B cell (primary cell): ENCODE data around the gene CLDN25. TPM values are rescaled to one million over a fixed set of nuclear protein-coding genes. Genes with fewer than 3 reads are reported as not detected.
"Not testable (repeated sequence)": the region's sequence is repeated elsewhere in the genome, so short reads cannot be mapped to it uniquely, and the experiment has no call there.

Source experiments
- ATAC-seq: fragments of 200-7000 bp; cut with Tn5 transposase; one replicate; pipeline ENCODE4 v1.10.0; 2021; ENCODE audit warnings: low read depth, mild to moderate bottlenecking, moderate number of reproducible peaks, moderate library complexity
- CTCF ChIA-PET: fragments of 350-600 bp; sonication (Branson Sonifier 250); formaldehyde crosslinking; loops from one replicate; lab custom pipeline; 2021; ENCODE audit warnings: antibody characterized with exemption, inconsistent platforms; lab: Charles Lee
- POLR2A ChIA-PET: fragments of 350-600 bp; sonication (Branson Sonifier 250); formaldehyde crosslinking; loops from one replicate; lab custom pipeline; 2021; ENCODE audit warnings: antibody characterized with exemption; lab: Charles Lee
- DNase-seq: peaks from one replicate; pipeline ENCODE4 v3.0.0; 2013
- H2AFZ ChIP-seq: 2 replicates; pipeline ENCODE4 v1.6.1; 2012; ENCODE audit warnings: mild to moderate bottlenecking, low read depth, low read length; ENCODE audit not compliant: insufficient read depth, poor library complexity, severe bottlenecking
- H3K27ac ChIP-seq, 2 donors: 1 replicate in 1 of 2; 2 replicates in 1 of 2; pipeline ENCODE4 v1.5.1; 2012 to 2013; ENCODE audit warnings: low read length in 2 of 2, mild to moderate bottlenecking in 2 of 2, moderate library complexity in 1 of 2
- H3K27me3 ChIP-seq, 4 experiments: fragments of 200-600 bp in 1 of 4; sonication (generic) in 1 of 4; replicated peaks in 1 of 4; 1 replicate in 2 of 4; 2 replicates in 2 of 4; pipeline versions ENCODE4 v1.6.1 to v1.7.0; 2013 to 2016; ENCODE audit warnings: low read length in 3 of 4, mild to moderate bottlenecking in 2 of 4, mixed read lengths in 1 of 4, moderate library complexity in 1 of 4; ENCODE audit not compliant: insufficient read depth in 4 of 4, control insufficient read depth in 3 of 4; ENCODE audit errors: control extremely low read depth in 1 of 4
- H3K36me3 ChIP-seq, 2 experiments: replicated peaks in 1 of 2; 1 replicate in 1 of 2; 2 replicates in 1 of 2; pipeline versions ENCODE4 v1.6.1 to v1.7.1; 2013; ENCODE audit warnings: low read length in 1 of 2; ENCODE audit not compliant: insufficient read depth in 2 of 2, control insufficient read depth in 1 of 2; ENCODE audit errors: control extremely low read depth in 1 of 2, extremely low read depth in 1 of 2
- H3K4me1 ChIP-seq, 2 donors: fragments of 200-600 bp in 1 of 2; sonication (generic) in 1 of 2; 1 replicate in 1 of 2; 2 replicates in 1 of 2; pipeline versions ENCODE4 v1.5.1 to v1.6.1; 2013 to 2017; ENCODE audit warnings: low read length in 2 of 2; ENCODE audit not compliant: control insufficient read depth in 2 of 2, insufficient read depth in 2 of 2
- H3K4me2 ChIP-seq: replicated peaks from 2 replicates; pipeline ENCODE3; 2012; ENCODE audit warnings: mild to moderate bottlenecking, low read depth, low read length; ENCODE audit not compliant: poor library complexity, severe bottlenecking
- H3K4me3 ChIP-seq, 5 experiments: fragments of 200-600 bp in 1 of 5; sonication (generic) in 1 of 5; 1 replicate in 3 of 5; 2 replicates in 2 of 5; pipeline versions ENCODE4 v1.5.1 to v1.7.0; 2011 to 2016; ENCODE audit warnings: low read length in 4 of 5, mild to moderate bottlenecking in 4 of 5, low read depth in 2 of 5, control low read depth in 1 of 5, moderate library complexity in 1 of 5; ENCODE audit not compliant: insufficient read depth in 1 of 5; ENCODE audit errors: control extremely low read depth in 1 of 5, extremely low read depth in 1 of 5
- H3K79me2 ChIP-seq: fragments of 200-600 bp; sonication (generic); one replicate; pipeline ENCODE4 v1.6.0; 2016; ENCODE audit warnings: low read length; ENCODE audit not compliant: control insufficient read depth, insufficient read depth
- H3K9ac ChIP-seq: fragments of 200-600 bp; sonication (generic); 2 replicates; pipeline ENCODE4 v1.6.1; 2017; ENCODE audit warnings: mild to moderate bottlenecking, low read length, moderate library complexity
- H3K9me3 ChIP-seq, 3 donors: one replicate each; pipeline versions ENCODE4 v1.6.1 to v1.7.1; 2013; ENCODE audit warnings: low read length in 2 of 3; ENCODE audit not compliant: control insufficient read depth in 2 of 3, insufficient read depth in 1 of 3; ENCODE audit errors: control extremely low read depth in 1 of 3
- H4K20me1 ChIP-seq: 2 replicates; pipeline ENCODE4 v1.6.0; 2012; ENCODE audit warnings: mild to moderate bottlenecking, low read length; ENCODE audit not compliant: insufficient read depth, control insufficient read depth, poor library complexity, severe bottlenecking
- H3K27ac Mint-ChIP-seq: one replicate; pipeline ENCODE4 v1.8.0; 2021; ENCODE audit warnings: mixed read lengths
- H3K27me3 Mint-ChIP-seq: one replicate; pipeline ENCODE4 v1.8.0; 2021; ENCODE audit warnings: mixed read lengths
- H3K4me1 Mint-ChIP-seq: one replicate; pipeline ENCODE4 v1.8.0; 2021; ENCODE audit warnings: mixed read lengths
- H3K4me3 Mint-ChIP-seq: one replicate; pipeline ENCODE4 v1.8.0; 2021; ENCODE audit warnings: mixed read lengths
- H3K9me3 Mint-ChIP-seq: one replicate; pipeline ENCODE4 v1.8.0; 2022; ENCODE audit warnings: mixed read lengths; ENCODE audit not compliant: insufficient read depth
- CTCF ChIP-seq: fragments of 200-600 bp; IDR thresholded peaks from one replicate; pipeline ENCODE4 v1.8.0; 2022; ENCODE audit warnings: antibody characterized with exemption, mild to moderate bottlenecking
- EZH2 ChIP-seq: IDR thresholded peaks from 2 replicates; pipeline ENCODE4 v1.6.1; 2012; ENCODE audit warnings: borderline replicate concordance, low read depth, mild to moderate bottlenecking, moderate library complexity, low read length; ENCODE audit not compliant: insufficient read depth, poor library complexity, severe bottlenecking
- WGBS: methylation state at CpG from one replicate; pipeline ENCODE4 v1.1.5; 2013; ENCODE audit warnings: missing lambda C conversion rate; ENCODE audit not compliant: insufficient coverage; 5-methylcytosine and 5-hydroxymethylcytosine counted together
- intact Hi-C: fragments of 100-400 bp; cut with micrococcal nuclease; formaldehyde crosslinking; loops from one replicate; pipeline ENCODE4 v1.10.0; 2022
- polyA plus RNA-seq: library from polyadenylated mRNA; depleted of rRNA; stranded (reverse); fragments of >200 nt; gene quantifications from 2 replicates; pipeline ENCODE4 v1.2.3, GENCODE V29; 2012
- total RNA-seq, 2 donors: library from RNA; stranded (reverse); fragments of 120-200 nt in 1 of 2; gene quantifications; 1 replicate in 1 of 2; 2 replicates in 1 of 2; pipeline versions ENCODE4 v1.2.3 to v1.2.4, GENCODE V29; 2013 to 2022

The CLDN25 gene
- total and polyA plus RNA-seq, 2 donors (not counting 1 experiment from before 2014, with no cell fraction given), result not detected

DNA sequence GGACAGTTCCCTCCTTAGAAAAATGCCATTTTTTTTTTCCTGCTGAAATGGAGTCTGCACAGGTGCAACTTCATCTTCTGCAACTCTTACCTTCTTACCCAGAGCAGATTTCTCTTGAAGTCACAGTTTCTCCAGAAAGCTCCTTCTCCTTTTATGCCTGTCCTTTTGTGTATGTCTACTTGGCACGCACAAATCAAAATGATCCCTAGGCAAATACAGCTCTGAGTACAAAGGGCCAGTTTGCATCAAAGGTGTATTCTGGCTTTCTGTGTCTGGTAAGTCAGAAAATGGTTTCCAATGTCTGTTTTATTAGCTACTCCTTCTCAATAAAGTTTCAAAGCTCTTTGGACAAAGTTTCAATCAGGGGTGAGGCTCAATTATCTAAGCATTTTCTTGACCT is 2.5 kb downstream of the CLDN25 start:
- intact Hi-C loops, result no loop called here
- CTCF ChIA-PET, result interaction anchor here (0.8 to 1.4 kb wide), 5 partner anchors 9 to 479 kb away, joined by 3 to 5 read pairs (median 3); partner anchors contain the start of gene ZW10
- Histone ChIP-seq H3K4me2 (no peak overlapping the region), H3K36me3 (no peaks in the 10 kb centered on the region), H4K20me1 (no peaks in the 10 kb centered on the region), H3K27me3 (peaks cover 0 to 11% (median 1%) of the 10 kb centered on the region in 4 experiments), H3K4me1 (no peaks in the 10 kb centered on the region), H3K9me3 (no peaks in the 10 kb centered on the region), H3K27ac (no peak overlapping the region), H3K9ac (no peak overlapping the region), H2AFZ (no peak overlapping the region), H3K4me3 (no peak overlapping the region), H3K79me2 (no peaks in the 10 kb centered on the region)
- ATAC-seq (no peak), DNase-seq (no peak)
- TF ChIP-seq EZH2 (no peak), CTCF (no peak)
- POLR2A ChIA-PET, result no interaction called here
- Mint-ChIP-seq H3K27ac (no peak overlapping the region), H3K4me3 (no peak overlapping the region), H3K9me3 (no peaks in the 10 kb centered on the region), H3K27me3 (peaks cover 45% of the 10 kb centered on the region), H3K4me1 (no peaks in the 10 kb centered on the region)
- no CpG with 5 or more reads among the region's 1 CpG for WGBS

DNA sequence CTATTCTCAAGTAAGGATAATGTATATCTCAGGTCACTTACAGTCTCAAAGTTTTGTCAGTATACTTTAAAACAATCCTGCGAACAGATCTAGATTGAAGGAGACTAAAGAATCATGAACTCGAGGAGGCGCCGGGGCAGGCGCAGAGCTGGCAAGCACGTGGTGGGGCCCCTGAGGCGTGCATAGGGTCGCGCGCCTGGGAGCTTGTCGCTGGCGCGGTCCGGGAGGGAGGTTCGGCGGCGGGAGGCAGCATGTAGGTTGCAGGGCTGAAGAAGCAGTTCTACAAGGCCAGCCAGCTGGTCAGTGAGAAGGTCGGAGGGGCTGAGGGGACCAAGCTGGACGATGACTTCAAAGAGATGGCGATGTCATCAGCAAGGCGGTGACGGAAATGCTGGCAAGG is 9.4 kb downstream of the CLDN25 start:
- ATAC-seq, H4K20me1 ChIP-seq, H3K4me3 ChIP-seq, H3K4me3 Mint-ChIP-seq, H3K27me3 ChIP-seq, H3K4me2 ChIP-seq, H2AFZ ChIP-seq, H3K4me1 Mint-ChIP-seq, H3K9ac ChIP-seq, H3K9me3 ChIP-seq, H3K9me3 Mint-ChIP-seq, H3K27ac ChIP-seq, H3K27ac Mint-ChIP-seq, H3K36me3 ChIP-seq, H3K79me2 ChIP-seq, intact Hi-C loops, H3K4me1 ChIP-seq, DNase-seq, POLR2A ChIA-PET: not testable (repeated sequence)
- WGBS, result 84% methylated on average over 22 of the region's 22 CpGs
- CTCF ChIA-PET, result interaction anchor here (1.0 kb wide), 1 partner anchor 8 kb away, joined by 3 read pairs; no protein-coding TSS in a partner anchor
- peaks cover 23% of the 10 kb centered on the region for H3K27me3 Mint-ChIP-seq
